GM12878 (cell line): ENCODE measurements around the gene ABT1. TPM values are rescaled to one million over a fixed set of nuclear protein-coding genes. Genes with fewer than 3 reads are reported as not detected.

Experiments
- BRCA1 ChIP-seq: IDR thresholded peaks from 2 replicates; pipeline ENCODE4 v1.6.1; 2011; ENCODE audit warnings: low read depth, low read length, improper control_type of control experiment
- CEBPB ChIP-seq, 2 experiments: fragments of 150-350 bp in 1 of 2; IDR thresholded peaks; 2 replicates each; pipeline ENCODE4 v1.6.1; 2012 to 2014; ENCODE audit warnings: low read depth in 2 of 2, low read length in 2 of 2, borderline replicate concordance in 1 of 2, inconsistent platforms in 1 of 2
- CHD2 ChIP-seq: IDR thresholded peaks from 2 replicates; pipeline ENCODE4 v1.6.1; 2011; ENCODE audit warnings: low read depth, low read length, improper control_type of control experiment, borderline replicate concordance
- FOXK2 ChIP-seq: fragments of 450-650 bp; IDR thresholded peaks from 2 replicates; pipeline ENCODE4 v1.6.1; 2017; ENCODE audit warnings: mild to moderate bottlenecking, moderate library complexity
- HDGF ChIP-seq: fragments of 450-650 bp; IDR thresholded peaks from 2 replicates; pipeline ENCODE4 v1.6.1; 2016; ENCODE audit warnings: antibody characterized with exemption
- IKZF2 ChIP-seq, 2 experiments: fragments of 450-650 bp; IDR thresholded peaks; 2 replicates each; pipeline ENCODE4 v1.6.1; 2017; ENCODE audit warnings: mild to moderate bottlenecking in 2 of 2, moderate library complexity in 2 of 2
- JUND ChIP-seq: IDR thresholded peaks from 2 replicates; pipeline ENCODE4 v1.6.1; 2012; ENCODE audit warnings: low read depth, mild to moderate bottlenecking, low read length, improper control_type of control experiment, moderate library complexity
- NFYB ChIP-seq: IDR thresholded peaks from 2 replicates; pipeline ENCODE4 v1.6.1; 2011; ENCODE audit warnings: low read depth, mild to moderate bottlenecking, low read length, improper control_type of control experiment, moderate library complexity; ENCODE audit not compliant: insufficient read depth
- PML ChIP-seq: IDR thresholded peaks from 2 replicates; pipeline ENCODE4 v1.6.1; 2012; ENCODE audit warnings: low read length, inconsistent platforms
- POU2F2 ChIP-seq: IDR thresholded peaks from 3 replicates; pipeline ENCODE4 v1.6.1; 2011; ENCODE audit warnings: low read depth, mild to moderate bottlenecking, low read length, borderline replicate concordance
- RB1 ChIP-seq: fragments of 450-650 bp; formaldehyde crosslinking; IDR thresholded peaks from 2 replicates; pipeline ENCODE4 v1.6.1; 2017; ENCODE audit warnings: mild to moderate bottlenecking, borderline replicate concordance
- RCOR1 ChIP-seq: conservative IDR thresholded peaks from 2 replicates; pipeline ENCODE4 v1.6.1; 2012; ENCODE audit warnings: low read depth, low read length, improper control_type of control experiment
- RELA ChIP-seq: fragments of 450-650 bp; IDR thresholded peaks from 2 replicates; pipeline ENCODE4 v1.8.0; 2014; ENCODE audit warnings: borderline replicate concordance; ENCODE audit not compliant: partially characterized antibody
- RFX5 ChIP-seq: IDR thresholded peaks from 2 replicates; pipeline ENCODE4 v1.6.1; 2011; ENCODE audit warnings: low read depth, low read length, improper control_type of control experiment
- SP1 ChIP-seq: IDR thresholded peaks from one replicate; pipeline ENCODE4 v1.6.1; 2011; ENCODE audit warnings: low read depth, low read length
- STAT3 ChIP-seq: IDR thresholded peaks from 2 replicates; pipeline ENCODE4 v1.6.1; 2011; ENCODE audit warnings: low read depth, low read length, improper control_type of control experiment
- SUZ12 ChIP-seq: fragments of 200-600 bp; sonication (generic); IDR thresholded peaks from one replicate; pipeline ENCODE4 v1.6.1; 2018; ENCODE audit warnings: antibody characterized with exemption, mild to moderate bottlenecking; ENCODE audit not compliant: unreplicated experiment
- ZNF24 ChIP-seq: fragments of 450-650 bp; IDR thresholded peaks from 2 replicates; pipeline ENCODE4 v1.6.1; 2017; ENCODE audit warnings: antibody characterized with exemption, mild to moderate bottlenecking
- ZNF274 ChIP-seq: IDR thresholded peaks from one replicate; pipeline ENCODE4 v1.8.0; 2011; ENCODE audit not compliant: insufficient read length, insufficient read depth
- ZNF622 ChIP-seq: fragments of 450-650 bp; IDR thresholded peaks from 2 replicates; pipeline ENCODE4 v1.6.1; 2017; ENCODE audit warnings: mild to moderate bottlenecking, inconsistent platforms
- ZSCAN29 ChIP-seq: fragments of 450-650 bp; IDR thresholded peaks from 2 replicates; pipeline ENCODE4 v1.6.1; 2017; ENCODE audit warnings: mild to moderate bottlenecking, moderate library complexity
- ZZZ3 ChIP-seq: IDR thresholded peaks from 2 replicates; pipeline ENCODE4 v1.6.1; 2011; ENCODE audit warnings: low read depth; ENCODE audit not compliant: control insufficient read depth, insufficient read length
- polyA plus RNA-seq, 11 experiments: library from polyadenylated mRNA; depleted of rRNA in 4 of 11; unstranded in 6 of 11; stranded (reverse) in 5 of 11; fragments of >200 nt; fragmentation: Nextera tagmentation in 4 of 11; fragmentation: Illumina TruSeq in 1 of 11; extraction: Ambion mirVana in 4 of 11; extraction: Trizol in 1 of 11; gene quantifications; 1 replicate in 1 of 11; 2 replicates in 10 of 11; pipeline versions ENCODE4 v1.2.1 to v1.2.3, GENCODE V29; 2011 to 2016; ENCODE audit warnings: inconsistent platforms in 2 of 11, missing spikeins in 2 of 11, low read depth in 1 of 11
- total RNA-seq, 4 experiments: library from RNA; depleted of rRNA in 3 of 4; stranded (reverse); fragments of >200 nt in 3 of 4; fragmentation: Illumina TruSeq in 1 of 4; extraction: Trizol in 1 of 4; gene quantifications; 2 replicates each; pipeline versions ENCODE4 v1.2.1 to v1.2.3, GENCODE V29; 2013 to 2021
- TF ChIP-seq, protein P1 (sequence below): fragments of 150-350 bp; IDR thresholded peaks from 2 replicates; pipeline ENCODE4 v1.6.1; 2014; ENCODE audit warnings: mild to moderate bottlenecking, low read depth, low read length
- TF ChIP-seq, protein P2 (sequence below): IDR thresholded peaks from 2 replicates; pipeline ENCODE4 v1.6.1; 2011; ENCODE audit warnings: mild to moderate bottlenecking, low read depth, low read length, moderate library complexity; ENCODE audit not compliant: insufficient replicate concordance
- TF ChIP-seq, protein P3 (sequence below): fragments of 450-650 bp; IDR thresholded peaks from 2 replicates; pipeline ENCODE4 v1.6.1; 2017; ENCODE audit warnings: mild to moderate bottlenecking, moderate library complexity

Gene ABT1
- total and polyA plus RNA-seq, 10 of the 15 experiments (the other 5 are each of a cell fraction or from before 2014, with no cell fraction given), result 8.4 to 43.5 (median 28.2) TPM

DNA sequence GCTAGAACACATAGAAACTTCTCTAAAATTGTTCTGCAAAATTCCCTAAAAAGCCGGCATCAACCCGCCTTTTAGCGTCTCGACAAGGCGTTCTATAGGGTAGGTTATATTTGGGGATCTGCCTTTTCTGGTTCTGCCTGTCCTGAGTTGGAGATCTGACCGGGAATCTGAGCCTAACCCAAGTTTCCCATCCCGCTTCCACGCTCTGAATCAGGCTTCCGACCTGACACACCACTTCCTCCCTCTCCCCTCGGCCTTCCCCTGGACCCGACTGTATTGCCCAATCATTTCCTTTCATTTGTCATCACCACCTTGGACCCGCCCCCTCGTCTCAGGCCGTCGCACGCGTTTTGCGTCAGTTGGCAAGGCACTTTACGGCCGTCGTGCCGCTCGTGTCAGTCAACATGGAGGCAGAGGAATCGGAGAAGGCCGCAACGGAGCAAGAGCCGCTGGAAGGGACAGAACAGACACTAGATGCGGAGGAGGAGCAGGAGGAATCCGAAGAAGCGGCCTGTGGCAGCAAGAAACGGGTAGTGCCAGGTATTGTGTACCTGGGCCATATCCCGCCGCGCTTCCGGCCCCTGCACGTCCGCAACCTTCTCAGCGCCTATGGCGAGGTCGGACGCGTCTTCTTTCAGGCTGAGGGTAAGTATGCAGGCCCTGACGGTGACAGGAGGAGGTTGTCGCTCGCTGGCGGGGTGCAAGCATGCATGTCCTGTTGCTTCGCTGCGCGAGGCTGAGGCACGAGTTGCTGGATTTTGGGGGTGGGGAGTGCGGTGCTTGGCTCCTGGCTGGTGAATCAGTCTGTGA, at the start of gene ABT1 (continued):
- no peak for TF ChIP-seq BRCA1
- TF ChIP-seq, protein P1, sequence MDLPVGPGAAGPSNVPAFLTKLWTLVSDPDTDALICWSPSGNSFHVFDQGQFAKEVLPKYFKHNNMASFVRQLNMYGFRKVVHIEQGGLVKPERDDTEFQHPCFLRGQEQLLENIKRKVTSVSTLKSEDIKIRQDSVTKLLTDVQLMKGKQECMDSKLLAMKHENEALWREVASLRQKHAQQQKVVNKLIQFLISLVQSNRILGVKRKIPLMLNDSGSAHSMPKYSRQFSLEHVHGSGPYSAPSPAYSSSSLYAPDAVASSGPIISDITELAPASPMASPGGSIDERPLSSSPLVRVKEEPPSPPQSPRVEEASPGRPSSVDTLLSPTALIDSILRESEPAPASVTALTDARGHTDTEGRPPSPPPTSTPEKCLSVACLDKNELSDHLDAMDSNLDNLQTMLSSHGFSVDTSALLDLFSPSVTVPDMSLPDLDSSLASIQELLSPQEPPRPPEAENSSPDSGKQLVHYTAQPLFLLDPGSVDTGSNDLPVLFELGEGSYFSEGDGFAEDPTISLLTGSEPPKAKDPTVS, result no peak
- TF ChIP-seq RFX5, result 0 out of 2 replicates have a peak, but pooled peaks have one; percentile 30
- peak; percentile 57 for TF ChIP-seq RELA
- TF ChIP-seq JUND, result peak; percentile 48; the same call in 1 of the 2 replicates
- TF ChIP-seq PML, result peak; percentile 86
- no peak for TF ChIP-seq ZSCAN29
- no peak for TF ChIP-seq SUZ12
- TF ChIP-seq IKZF2 (IDR thresholded peaks at IDR 0.05), result peak; percentile 85 to 86
- TF ChIP-seq ZNF24, result no peak
- TF ChIP-seq ZNF622, result no peak
- TF ChIP-seq POU2F2, result peak; percentile 33; the same call in 1 of the 3 replicates
- TF ChIP-seq CHD2, result peak; percentile 78; the same call in 1 of the 2 replicates
- peak in 1 of 2 experiments; percentile 99; a peak in 2 of 4 replicates for TF ChIP-seq CEBPB (IDR thresholded peaks at IDR 0.05; ENCODE audit: borderline replicate concordance in 1 of 2, low read depth in 2 of 2, low read length in 2 of 2)
- TF ChIP-seq RB1, result 0 out of 2 replicates have a peak, but pooled peaks have one; percentile 33
- peak; percentile 63 for TF ChIP-seq SP1
- TF ChIP-seq, protein P2, sequence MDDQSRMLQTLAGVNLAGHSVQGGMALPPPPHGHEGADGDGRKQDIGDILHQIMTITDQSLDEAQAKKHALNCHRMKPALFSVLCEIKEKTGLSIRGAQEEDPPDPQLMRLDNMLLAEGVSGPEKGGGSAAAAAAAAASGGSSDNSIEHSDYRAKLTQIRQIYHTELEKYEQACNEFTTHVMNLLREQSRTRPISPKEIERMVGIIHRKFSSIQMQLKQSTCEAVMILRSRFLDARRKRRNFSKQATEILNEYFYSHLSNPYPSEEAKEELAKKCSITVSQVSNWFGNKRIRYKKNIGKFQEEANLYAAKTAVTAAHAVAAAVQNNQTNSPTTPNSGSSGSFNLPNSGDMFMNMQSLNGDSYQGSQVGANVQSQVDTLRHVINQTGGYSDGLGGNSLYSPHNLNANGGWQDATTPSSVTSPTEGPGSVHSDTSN, result peak; percentile 87
- TF ChIP-seq, protein P3, sequence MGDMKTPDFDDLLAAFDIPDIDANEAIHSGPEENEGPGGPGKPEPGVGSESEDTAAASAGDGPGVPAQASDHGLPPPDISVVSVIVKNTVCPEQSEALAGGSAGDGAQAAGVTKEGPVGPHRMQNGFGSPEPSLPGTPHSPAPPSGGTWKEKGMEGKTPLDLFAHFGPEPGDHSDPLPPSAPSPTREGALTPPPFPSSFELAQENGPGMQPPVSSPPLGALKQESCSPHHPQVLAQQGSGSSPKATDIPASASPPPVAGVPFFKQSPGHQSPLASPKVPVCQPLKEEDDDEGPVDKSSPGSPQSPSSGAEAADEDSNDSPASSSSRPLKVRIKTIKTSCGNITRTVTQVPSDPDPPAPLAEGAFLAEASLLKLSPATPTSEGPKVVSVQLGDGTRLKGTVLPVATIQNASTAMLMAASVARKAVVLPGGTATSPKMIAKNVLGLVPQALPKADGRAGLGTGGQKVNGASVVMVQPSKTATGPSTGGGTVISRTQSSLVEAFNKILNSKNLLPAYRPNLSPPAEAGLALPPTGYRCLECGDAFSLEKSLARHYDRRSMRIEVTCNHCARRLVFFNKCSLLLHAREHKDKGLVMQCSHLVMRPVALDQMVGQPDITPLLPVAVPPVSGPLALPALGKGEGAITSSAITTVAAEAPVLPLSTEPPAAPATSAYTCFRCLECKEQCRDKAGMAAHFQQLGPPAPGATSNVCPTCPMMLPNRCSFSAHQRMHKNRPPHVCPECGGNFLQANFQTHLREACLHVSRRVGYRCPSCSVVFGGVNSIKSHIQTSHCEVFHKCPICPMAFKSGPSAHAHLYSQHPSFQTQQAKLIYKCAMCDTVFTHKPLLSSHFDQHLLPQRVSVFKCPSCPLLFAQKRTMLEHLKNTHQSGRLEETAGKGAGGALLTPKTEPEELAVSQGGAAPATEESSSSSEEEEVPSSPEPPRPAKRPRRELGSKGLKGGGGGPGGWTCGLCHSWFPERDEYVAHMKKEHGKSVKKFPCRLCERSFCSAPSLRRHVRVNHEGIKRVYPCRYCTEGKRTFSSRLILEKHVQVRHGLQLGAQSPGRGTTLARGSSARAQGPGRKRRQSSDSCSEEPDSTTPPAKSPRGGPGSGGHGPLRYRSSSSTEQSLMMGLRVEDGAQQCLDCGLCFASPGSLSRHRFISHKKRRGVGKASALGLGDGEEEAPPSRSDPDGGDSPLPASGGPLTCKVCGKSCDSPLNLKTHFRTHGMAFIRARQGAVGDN, result 0 out of 2 replicates have a peak, but pooled peaks have one; percentile 47
- TF ChIP-seq FOXK2, result peak; percentile 89
- TF ChIP-seq STAT3, result no peak; the same call in 1 of the 2 replicates
- no peak for TF ChIP-seq ZNF274
- TF ChIP-seq HDGF, result peak; percentile 92
- TF ChIP-seq NFYB, result no peak
- TF ChIP-seq ZZZ3, result no peak
- TF ChIP-seq RCOR1, result no peak
